HEK293T (cell line): ENCODE measurements around the gene ZCWPW1.

Experiments
- CTCF ChIA-PET: fragments of 350-600 bp; formaldehyde crosslinking; extraction: SDS; loops from one replicate; lab custom pipeline; 2021; ENCODE audit warnings: antibody characterized with exemption, inconsistent platforms; lab: Yijun Ruan, JAX
- POLR2A ChIA-PET: fragments of 350-600 bp; formaldehyde crosslinking; extraction: SDS; loops from one replicate; lab custom pipeline; 2020; ENCODE audit warnings: antibody characterized with exemption, inconsistent platforms; lab: Yijun Ruan, JAX
- DNase-seq: peaks from one replicate; pipeline ENCODE4 v3.0.0; 2012; ENCODE audit warnings: mixed read lengths; ENCODE audit errors: extremely low spot score
- ARNT ChIP-seq: fragments of 450-650 bp; IDR thresholded peaks from 2 replicates; pipeline ENCODE4 v1.6.1; 2017; ENCODE audit warnings: mild to moderate bottlenecking
- BHLHE40 ChIP-seq: fragments of 450-650 bp; IDR thresholded peaks from 2 replicates; pipeline ENCODE4 v1.6.1; 2016; ENCODE audit warnings: mild to moderate bottlenecking, moderate library complexity, borderline replicate concordance
- CTBP1 ChIP-seq: fragments of 450-650 bp; IDR thresholded peaks from 2 replicates; pipeline ENCODE4 v1.6.1; 2016; ENCODE audit warnings: borderline replicate concordance
- ELF4 ChIP-seq: fragments of 450-650 bp; IDR thresholded peaks from 2 replicates; pipeline ENCODE4 v1.6.1; 2017; ENCODE audit warnings: antibody characterized with exemption
- FOXA1 ChIP-seq: fragments of 450-650 bp; IDR thresholded peaks from 2 replicates; pipeline ENCODE4 v1.6.1; 2016; ENCODE audit warnings: mild to moderate bottlenecking
- FOXK2 ChIP-seq: fragments of 450-650 bp; IDR thresholded peaks from 2 replicates; pipeline ENCODE4 v1.6.1; 2016; ENCODE audit warnings: mild to moderate bottlenecking
- FOXM1 ChIP-seq: fragments of 450-650 bp; IDR thresholded peaks from 2 replicates; pipeline ENCODE4 v1.6.1; 2017; ENCODE audit warnings: mild to moderate bottlenecking, borderline replicate concordance
- HDGF ChIP-seq: fragments of 450-650 bp; IDR thresholded peaks from 2 replicates; pipeline ENCODE4 v1.6.1; 2017; ENCODE audit warnings: antibody characterized with exemption, borderline replicate concordance
- L3MBTL2 ChIP-seq: fragments of 450-650 bp; conservative IDR thresholded peaks from 2 replicates; pipeline ENCODE4 v1.6.1; 2016; ENCODE audit warnings: mild to moderate bottlenecking
- LEF1 ChIP-seq: fragments of 450-650 bp; IDR thresholded peaks from 2 replicates; pipeline ENCODE4 v1.6.1; 2017; ENCODE audit warnings: mild to moderate bottlenecking, borderline replicate concordance
- NFRKB ChIP-seq: fragments of 450-650 bp; IDR thresholded peaks from 2 replicates; pipeline ENCODE4 v1.6.1; 2016; ENCODE audit warnings: mild to moderate bottlenecking, moderate library complexity
- SP1 ChIP-seq: fragments of 450-650 bp; IDR thresholded peaks from 2 replicates; pipeline ENCODE4 v1.6.1; 2017
- SUZ12 ChIP-seq: fragments of 450-650 bp; IDR thresholded peaks from 2 replicates; pipeline ENCODE4 v1.6.1; 2016; ENCODE audit warnings: mild to moderate bottlenecking
- TARDBP ChIP-seq: fragments of 450-650 bp; IDR thresholded peaks from 2 replicates; pipeline ENCODE4 v1.6.1; 2016
- ZNF384 ChIP-seq: fragments of 450-650 bp; IDR thresholded peaks from 2 replicates; pipeline ENCODE4 v1.6.1; 2016
- TF ChIP-seq, protein P1 (sequence below): fragments of 450-650 bp; IDR thresholded peaks from 2 replicates; pipeline ENCODE4 v1.6.1; 2016

Gene ZCWPW1

DNA sequence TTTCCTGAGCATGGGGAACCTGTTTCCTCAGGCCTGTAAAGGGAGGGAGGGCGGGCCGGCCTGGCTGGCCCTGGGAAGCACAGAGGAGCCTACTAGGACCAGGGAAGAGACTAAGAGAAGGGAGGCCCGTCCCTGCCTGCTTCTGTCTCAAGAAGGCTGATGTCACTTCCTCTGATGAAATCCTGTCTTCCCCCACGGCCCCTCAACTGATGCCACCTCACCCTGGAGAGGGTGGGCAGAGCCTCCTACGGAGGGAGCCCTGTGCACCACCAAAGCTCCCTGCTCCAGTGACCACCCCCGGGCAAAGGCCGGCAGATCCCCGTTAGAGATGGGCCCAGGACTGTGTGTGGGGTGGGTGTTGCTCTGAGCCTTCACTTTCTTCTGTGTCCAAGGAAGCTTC lies 56.2 kb downstream of the ZCWPW1 start:
- DNase-seq: no peak
- TF ChIP-seq TARDBP: no peak
- POLR2A ChIA-PET: no interaction called here
- CTCF ChIA-PET: interaction anchor here (0.8 kb wide), 1 partner anchor 35 kb away, joined by 3 read pairs; no protein-coding TSS in a partner anchor

DNA sequence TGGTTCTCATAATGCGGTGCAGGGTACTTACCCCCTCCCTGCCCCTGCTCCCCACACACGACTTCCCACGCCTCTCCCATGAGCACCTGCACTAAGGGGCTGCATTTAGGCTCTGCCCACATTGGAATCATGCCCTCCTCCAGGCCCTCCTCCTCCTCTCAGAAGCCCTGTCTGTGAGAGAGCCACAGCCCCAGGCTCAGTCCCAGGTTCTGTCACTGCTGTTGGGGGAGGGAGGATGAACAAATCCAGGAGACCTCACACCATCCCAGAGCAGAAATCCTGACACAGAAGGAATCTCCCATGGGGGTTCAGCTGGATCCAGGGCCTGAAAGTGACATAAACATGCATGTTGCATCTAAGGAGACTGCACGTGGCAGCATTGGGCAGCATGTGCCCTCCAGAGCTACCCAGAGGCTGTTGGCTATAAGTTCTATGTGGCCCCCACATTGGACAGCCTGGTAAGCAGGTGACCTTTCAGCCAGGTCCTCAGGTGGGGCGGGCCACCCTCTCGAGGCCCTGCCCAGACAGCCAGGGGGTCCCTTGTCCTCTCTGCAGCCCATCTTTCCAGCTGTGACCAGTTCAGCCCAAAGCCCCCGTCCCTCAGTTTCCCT lies 56.8 kb downstream of the ZCWPW1 start:
- TF ChIP-seq FOXA1 (no peak), CTBP1 (no peak), SUZ12 (no peak), FOXM1 (no peak), TARDBP (no peak), ARNT (no peak), ELF4 (no peak), L3MBTL2 (no peak), LEF1 (no peak), FOXK2 (no peak), SP1 (no peak)
- ChIA-PET POLR2A (no interaction called here), CTCF (interaction anchor here (0.8 kb wide), 1 partner anchor 36 kb away, joined by 3 read pairs; no protein-coding TSS in a partner anchor)
- DNase-seq: no peak

DNA sequence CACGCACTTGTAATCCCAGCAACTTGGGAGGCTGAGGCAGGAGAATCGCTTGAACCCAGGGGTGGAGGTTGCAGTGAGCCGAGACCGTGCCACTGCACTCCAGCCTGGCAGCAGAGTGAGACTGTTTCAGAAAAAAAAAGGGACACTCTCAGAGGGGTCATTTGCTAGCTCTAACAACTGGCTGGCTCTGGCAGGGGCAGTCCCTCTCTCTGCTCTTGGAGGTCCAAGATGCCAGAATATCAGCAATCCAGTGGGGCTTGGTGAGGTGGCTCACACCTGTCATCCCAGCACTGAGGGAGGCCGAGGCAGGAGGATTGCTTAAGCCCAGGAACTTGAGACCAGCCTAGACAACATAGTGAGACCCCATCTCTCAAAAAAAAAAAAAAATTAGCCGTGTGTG lies 57.8 kb downstream of the ZCWPW1 start:
- DNase-seq: no peak
- POLR2A ChIA-PET: no interaction called here
- TF ChIP-seq, protein P1, sequence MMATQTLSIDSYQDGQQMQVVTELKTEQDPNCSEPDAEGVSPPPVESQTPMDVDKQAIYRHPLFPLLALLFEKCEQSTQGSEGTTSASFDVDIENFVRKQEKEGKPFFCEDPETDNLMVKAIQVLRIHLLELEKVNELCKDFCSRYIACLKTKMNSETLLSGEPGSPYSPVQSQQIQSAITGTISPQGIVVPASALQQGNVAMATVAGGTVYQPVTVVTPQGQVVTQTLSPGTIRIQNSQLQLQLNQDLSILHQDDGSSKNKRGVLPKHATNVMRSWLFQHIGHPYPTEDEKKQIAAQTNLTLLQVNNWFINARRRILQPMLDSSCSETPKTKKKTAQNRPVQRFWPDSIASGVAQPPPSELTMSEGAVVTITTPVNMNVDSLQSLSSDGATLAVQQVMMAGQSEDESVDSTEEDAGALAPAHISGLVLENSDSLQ: no peak
- CTCF ChIA-PET: no interaction called here

DNA sequence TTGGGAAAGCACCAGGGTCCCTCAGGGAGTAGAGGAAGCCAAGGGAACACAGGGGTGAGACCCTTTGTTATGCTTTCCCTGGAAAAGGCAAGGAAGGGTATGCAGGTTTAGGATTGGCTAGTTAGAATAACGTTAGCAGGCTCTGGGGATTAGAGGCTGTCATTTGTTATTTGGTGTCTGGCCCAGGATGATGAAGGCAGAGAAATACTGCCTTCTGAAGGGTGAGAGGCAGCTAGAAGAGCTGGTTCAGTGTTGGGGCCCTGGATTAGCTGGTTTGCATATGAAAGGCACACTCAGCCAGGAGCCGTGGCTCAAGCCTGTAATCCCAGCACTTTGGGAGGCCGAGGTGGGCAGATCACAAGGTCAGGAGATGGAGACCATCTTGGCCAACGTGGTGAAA lies 58.2 kb downstream of the ZCWPW1 start:
- DNase-seq: no peak
- TF ChIP-seq ZNF384: no peak
- POLR2A ChIA-PET: no interaction called here
- CTCF ChIA-PET: no interaction called here

DNA sequence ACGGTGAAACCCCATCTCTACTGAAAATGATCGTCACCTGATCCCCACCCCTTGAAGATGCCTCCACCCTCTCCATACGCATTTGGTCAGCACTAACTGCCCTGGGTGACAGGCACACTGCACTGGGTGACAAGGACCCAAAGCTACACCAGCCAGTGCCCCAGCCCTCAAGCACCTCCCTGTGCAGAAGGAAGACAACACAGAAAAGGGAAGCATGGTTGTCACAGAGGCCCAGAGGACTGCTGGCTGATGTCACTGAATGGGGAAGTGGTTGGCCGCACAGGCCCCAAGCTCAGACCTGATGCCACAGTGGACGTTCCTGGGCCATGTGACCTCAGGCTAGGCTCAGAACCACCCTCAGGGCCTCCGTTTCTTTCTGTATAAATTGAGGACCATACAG lies 59.4 kb downstream of the ZCWPW1 start:
- ChIA-PET POLR2A (no interaction called here), CTCF (no interaction called here)
- DNase-seq: no peak
- TF ChIP-seq SP1: no peak

DNA sequence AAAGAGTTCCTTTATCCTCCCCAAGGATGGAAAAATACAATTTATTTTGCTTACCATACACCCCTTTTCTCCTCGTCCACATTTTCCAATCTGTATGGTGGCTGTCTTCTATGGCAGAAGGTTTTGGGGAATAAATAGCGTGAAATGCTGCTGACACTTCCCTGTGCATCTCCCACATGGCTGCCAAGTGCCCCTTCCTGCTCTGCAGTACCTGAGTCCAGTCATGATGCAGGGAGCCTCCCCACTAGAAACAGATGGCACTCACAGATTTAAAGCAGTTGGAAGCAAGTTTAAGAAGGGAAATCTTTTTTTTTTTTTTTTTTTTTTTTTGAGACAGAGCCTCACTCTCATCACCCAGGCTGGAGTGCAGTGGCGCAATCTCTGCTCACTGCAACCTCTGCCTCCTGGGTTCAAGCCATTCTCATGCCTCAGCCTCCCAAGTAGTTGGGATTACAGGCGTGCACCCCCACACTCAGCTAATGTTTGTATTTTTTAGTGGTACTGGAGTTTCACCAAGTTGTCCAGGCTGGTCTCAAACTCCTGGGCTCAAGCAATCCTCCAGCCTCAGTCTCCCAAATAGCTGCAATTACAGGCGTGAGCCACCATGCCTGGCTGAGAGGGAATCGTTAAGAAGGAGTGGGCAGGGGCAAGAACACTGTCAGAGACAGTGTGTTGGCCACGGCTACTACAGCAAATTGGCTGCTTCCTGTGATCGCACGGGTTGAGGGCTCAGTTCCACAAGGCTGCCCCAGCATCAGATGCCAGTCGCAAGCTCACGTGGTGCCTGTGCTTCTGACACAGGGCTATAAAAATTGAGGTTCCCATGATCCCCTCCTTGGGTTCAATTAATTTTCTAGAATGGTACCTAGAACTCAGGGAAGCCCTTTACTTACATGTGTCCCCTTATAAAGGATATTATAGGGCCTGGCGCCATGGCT lies 60.6 kb downstream of the ZCWPW1 start:
- CTCF ChIA-PET: interaction anchor here (0.6 kb wide), 1 partner anchor 21 kb away, joined by 3 read pairs; no protein-coding TSS in a partner anchor

DNA sequence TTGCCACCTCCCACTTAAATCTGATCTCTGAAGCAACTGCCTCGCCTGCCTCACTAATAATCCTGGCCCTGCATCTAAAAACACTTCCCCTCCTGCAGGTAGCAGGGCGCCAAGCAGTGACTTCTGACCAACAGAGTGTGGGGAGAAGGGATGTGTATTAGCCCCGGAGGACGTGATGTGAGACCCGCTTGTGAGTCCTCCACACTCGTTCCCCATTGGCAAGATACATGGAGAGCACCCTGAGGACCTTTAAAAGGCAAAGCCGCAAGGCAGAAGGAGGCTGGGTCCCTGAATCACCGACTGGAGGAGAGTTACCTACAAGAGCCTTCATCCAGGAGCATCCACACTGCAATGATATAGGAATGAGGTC lies 61.3 kb downstream of the ZCWPW1 start:
- TF ChIP-seq FOXA1 (no peak), BHLHE40 (no peak), L3MBTL2 (no peak)
- DNase-seq: no peak
- ChIA-PET CTCF (no interaction called here), POLR2A (no interaction called here)

More for the DNA sequence above, 60.6 kb downstream of the ZCWPW1 start:
- TF ChIP-seq HDGF: no peak
- TF ChIP-seq NFRKB: no peak
- TF ChIP-seq ELF4: no peak
- no peak for TF ChIP-seq L3MBTL2
- no peak for TF ChIP-seq TARDBP
- no peak for TF ChIP-seq BHLHE40
- no peak for TF ChIP-seq SP1
- no peak for TF ChIP-seq SUZ12
- TF ChIP-seq ZNF384: no peak
- TF ChIP-seq FOXA1: no peak
- TF ChIP-seq FOXK2: no peak
- TF ChIP-seq LEF1: no peak
- no peak for TF ChIP-seq ARNT
- no peak for TF ChIP-seq FOXM1
- TF ChIP-seq CTBP1: no peak
- TF ChIP-seq, protein P1: no peak
- DNase-seq: no peak
- POLR2A ChIA-PET: no interaction called here
